ENCODE results near the gene NECTIN1.

NECTIN1 gene

DNA sequence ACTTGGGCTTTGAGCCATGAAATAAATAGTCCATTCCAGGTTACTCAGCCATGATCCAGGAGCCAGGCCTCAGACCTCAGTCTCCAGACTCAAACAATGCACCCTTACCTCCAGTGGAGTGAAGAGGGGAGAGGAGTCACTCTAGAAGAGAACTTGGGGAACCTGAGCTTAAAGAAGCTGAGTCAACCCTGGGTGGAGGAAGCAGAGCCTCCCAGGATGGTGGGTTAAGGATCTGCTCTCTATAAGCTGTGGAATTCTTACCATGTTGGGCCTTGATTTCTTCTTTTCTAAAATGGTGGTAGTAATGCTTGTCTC is 113.2 kb downstream of the NECTIN1 start:
- POLR2A ChIA-PET: interaction anchor here (0.7 kb wide), 1 partner anchor 105 kb away, joined by 3 read pairs; no protein-coding TSS in a partner anchor
- H3K4me3 ChIP-seq (ENCODE audit: low read depth, low read length): no peak overlapping the region
- CTCF ChIA-PET: interaction anchor here (0.5 to 1.7 kb wide), 4 partner anchors 8 to 492 kb away, joined by 3 to 7 read pairs (median 4); no protein-coding TSS in a partner anchor
- TF ChIP-seq, protein P1, sequence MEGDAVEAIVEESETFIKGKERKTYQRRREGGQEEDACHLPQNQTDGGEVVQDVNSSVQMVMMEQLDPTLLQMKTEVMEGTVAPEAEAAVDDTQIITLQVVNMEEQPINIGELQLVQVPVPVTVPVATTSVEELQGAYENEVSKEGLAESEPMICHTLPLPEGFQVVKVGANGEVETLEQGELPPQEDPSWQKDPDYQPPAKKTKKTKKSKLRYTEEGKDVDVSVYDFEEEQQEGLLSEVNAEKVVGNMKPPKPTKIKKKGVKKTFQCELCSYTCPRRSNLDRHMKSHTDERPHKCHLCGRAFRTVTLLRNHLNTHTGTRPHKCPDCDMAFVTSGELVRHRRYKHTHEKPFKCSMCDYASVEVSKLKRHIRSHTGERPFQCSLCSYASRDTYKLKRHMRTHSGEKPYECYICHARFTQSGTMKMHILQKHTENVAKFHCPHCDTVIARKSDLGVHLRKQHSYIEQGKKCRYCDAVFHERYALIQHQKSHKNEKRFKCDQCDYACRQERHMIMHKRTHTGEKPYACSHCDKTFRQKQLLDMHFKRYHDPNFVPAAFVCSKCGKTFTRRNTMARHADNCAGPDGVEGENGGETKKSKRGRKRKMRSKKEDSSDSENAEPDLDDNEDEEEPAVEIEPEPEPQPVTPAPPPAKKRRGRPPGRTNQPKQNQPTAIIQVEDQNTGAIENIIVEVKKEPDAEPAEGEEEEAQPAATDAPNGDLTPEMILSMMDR (IDR thresholded peaks at IDR 0.05; ENCODE audit: insufficient read depth, low read length, missing control alignments): no peak
- no peak for DNase-seq (ENCODE audit: low read depth, low spot score)

DNA sequence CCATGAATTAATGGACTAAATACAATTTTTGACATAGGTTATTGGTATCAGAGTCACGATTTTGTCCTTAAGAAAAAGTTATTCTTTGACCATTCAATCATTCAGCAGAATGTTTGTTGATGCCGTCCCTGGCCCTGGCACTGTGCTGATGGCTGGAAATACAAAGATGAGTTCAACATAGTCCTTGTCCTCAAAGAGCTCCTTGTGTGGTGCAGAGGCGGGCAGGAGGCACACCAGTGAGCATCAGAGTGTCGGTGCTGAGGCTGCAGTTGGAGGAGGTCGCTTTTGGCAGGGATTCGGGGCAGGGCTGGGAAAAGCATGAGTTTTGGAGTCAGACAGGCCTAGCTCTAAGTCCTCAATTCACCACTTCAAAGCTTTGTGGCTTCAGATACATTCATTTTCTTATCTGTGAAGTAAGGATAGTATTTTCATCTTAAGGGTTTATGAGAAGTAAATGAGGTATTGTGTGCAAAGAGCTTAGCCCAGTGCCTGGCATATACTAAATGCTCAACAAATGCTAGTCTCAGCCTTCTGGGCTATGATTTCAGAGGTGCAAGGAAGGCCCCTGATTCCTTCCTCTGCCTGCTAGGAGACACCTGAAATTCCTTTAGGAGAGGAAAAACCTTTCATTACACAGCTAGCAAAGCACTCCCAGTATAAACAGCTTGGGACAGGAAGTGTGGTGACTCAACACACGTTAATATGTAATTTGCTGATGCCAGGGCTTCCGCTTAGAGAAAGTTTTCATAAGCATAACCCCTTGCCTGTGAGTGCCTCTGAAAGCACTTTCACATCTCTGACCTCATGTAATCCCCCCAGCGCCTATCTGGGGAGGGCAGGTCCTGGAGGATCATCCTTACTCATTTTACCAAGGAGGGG is 113.8 kb downstream of the NECTIN1 start:
- ChIA-PET POLR2A (interaction anchor here (1.0 kb wide), 1 partner anchor 32 kb away, joined by 3 read pairs; no protein-coding TSS in a partner anchor), CTCF (interaction anchor here (0.5 to 1.9 kb wide), 7 partner anchors 9 to 267 kb away, joined by 3 to 7 read pairs (median 4); partner anchors contain the start of gene NECTIN1)
- TF ChIP-seq, protein P1 (IDR thresholded peaks at IDR 0.05; ENCODE audit: insufficient read depth, low read length, missing control alignments): no peak
- no peak overlapping the region for H3K4me3 ChIP-seq (ENCODE audit: low read depth, low read length)
- DNase-seq (ENCODE audit: low read depth, low spot score): peak; percentile 36

GRCh38 chr11:119614222-119615002 is 114.6 kb downstream of the NECTIN1 start:
- CTCF ChIA-PET: interaction anchor here (0.8 to 1.9 kb wide), 6 partner anchors 10 to 115 kb away, joined by 3 to 7 read pairs (median 4); partner anchors contain the start of gene NECTIN1
- H3K4me3 ChIP-seq (ENCODE audit: low read depth, low read length): no peak overlapping the region
- POLR2A ChIA-PET: interaction anchor here (1.0 kb wide), 1 partner anchor 31 kb away, joined by 3 read pairs; no protein-coding TSS in a partner anchor
- no peak for DNase-seq (ENCODE audit: low read depth, low spot score)
- TF ChIP-seq, protein P1 (IDR thresholded peaks at IDR 0.05; ENCODE audit: insufficient read depth, low read length, missing control alignments): no peak

DNA sequence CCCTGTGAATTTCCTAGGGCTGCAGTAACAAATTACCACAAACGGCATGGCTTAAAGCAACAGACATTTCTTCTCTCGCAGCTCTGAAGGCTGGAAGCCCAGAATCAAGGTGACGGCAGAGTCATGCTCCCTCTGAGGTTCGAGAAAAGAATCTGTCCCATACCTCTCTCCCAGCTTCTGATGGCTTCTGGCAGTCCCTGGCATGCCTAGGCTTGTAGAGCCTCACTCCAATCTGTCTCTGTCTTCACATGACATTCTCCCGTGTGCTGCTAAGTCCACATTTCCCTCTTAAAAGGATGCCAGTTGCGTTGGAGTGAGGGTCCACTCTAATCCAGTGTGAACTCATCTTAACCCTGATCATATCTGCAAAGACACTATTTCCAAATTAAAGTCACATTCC is 116.2 kb downstream of the NECTIN1 start:
- no peak for DNase-seq (ENCODE audit: low read depth, low spot score)
- TF ChIP-seq, protein P1 (IDR thresholded peaks at IDR 0.05; ENCODE audit: insufficient read depth, low read length, missing control alignments): no peak
- ChIA-PET POLR2A (no interaction called here), CTCF (no interaction called here)
- no peak overlapping the region for H3K4me3 ChIP-seq (ENCODE audit: low read depth, low read length)

DNA sequence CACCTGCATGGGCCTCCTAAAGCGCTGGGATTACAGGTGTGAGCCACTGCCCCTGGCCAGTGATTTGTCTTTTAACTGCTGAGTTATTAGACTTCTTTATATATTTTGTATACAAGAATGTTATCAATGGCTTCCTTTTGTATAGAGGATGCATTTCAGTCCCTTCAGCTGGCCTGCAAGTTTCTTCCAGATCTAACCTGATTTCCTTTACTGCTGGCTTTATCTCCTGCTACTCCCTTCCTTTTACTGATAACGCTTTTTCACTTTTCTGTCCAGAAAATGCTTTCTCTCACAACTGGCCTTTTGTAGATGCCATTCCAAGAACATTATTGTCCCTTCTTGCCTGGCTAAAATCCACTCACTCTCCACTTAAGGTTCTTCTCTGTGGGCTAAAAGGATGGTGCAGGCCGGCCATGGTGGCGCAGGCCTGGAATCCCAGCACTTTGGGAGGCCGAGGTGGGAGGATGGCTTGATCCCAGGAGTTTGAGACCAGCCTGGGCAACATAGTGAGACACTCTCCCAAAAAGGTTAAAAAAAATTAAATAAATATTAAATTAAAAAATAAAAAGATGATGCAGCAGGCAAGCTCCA is 118.1 kb downstream of the NECTIN1 start:
- no peak overlapping the region for H3K4me3 ChIP-seq (ENCODE audit: low read depth, low read length)
- TF ChIP-seq, protein P1 (IDR thresholded peaks at IDR 0.05; ENCODE audit: insufficient read depth, low read length, missing control alignments): no peak
- ChIA-PET POLR2A (no interaction called here), CTCF (interaction anchor here (1.3 kb wide), 1 partner anchor 13 kb away, joined by 3 read pairs; no protein-coding TSS in a partner anchor)
- DNase-seq (ENCODE audit: low read depth, low spot score): no peak
